Stimulated activated CD8-positive, alpha-beta memory T cell treated with anti-CD3 and anti-CD28 coated beads, Interleukin-15, amount 100 ng/mL, for 1 hour (primary cell): ENCODE results near the gene MATK.

Source experiments
- DNase-seq: peaks from one replicate; pipeline ENCODE4 v3.0.0-alpha.2; 2020; ENCODE audit warnings: low read depth

The MATK gene

GRCh38 chr19:3814648-3815047, 28.5 kb upstream of the MATK start:
- no peak for DNase-seq

DNA sequence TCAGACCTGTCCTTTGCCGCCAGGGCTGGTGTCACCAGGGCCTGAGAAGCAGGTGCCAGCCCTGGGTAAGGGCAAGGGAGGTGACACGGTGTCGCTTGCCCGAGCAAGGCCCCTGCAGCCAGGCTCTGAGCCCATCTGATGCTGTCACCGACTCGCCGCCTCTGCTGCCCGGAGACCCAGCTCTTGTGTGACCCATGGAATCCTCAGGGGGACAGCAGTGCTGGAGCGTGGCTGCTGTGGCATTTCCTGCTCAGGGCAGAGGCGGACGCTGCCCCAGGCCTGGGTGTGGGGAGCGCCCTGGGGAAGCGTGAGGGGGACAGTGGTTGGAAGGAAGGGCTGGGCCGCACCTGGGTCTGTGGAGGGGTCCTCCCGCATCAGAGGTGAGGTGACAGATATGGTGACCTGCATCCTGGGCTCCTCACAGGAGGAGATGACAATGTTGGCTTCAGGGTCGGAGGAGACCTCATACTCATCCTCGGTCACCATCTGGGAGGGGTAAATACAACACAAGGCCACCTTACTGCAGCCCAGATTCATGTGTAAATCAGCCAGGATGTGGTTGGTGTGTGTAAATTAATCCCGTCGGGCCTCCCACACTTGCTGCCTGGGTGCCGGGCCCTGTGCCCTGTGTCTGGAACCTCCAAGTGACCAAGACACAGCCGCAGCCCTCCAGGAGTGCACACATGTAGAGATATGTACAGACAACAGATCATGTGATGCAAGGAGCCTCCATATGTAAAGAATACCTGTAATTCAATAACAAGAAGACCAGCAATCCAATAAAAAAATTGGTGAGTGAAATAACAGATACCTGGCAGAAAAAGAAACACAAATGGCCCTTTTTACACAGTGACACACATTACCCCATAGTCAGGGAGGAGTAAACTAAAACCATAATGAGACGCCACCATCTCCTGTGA, 27.6 kb upstream of the MATK start:
- DNase-seq: no peak

- DNase-seq: no peak
Measured at GRCh38 chr19:3810708-3811355, 24.7 kb upstream of the MATK start.

GRCh38 chr19:3809881-3810707, 23.9 kb upstream of the MATK start:
- no peak for DNase-seq

- no peak for DNase-seq
Measured at GRCh38 chr19:3808420-3809143, 22.4 kb upstream of the MATK start.

- no peak for DNase-seq
Measured at GRCh38 chr19:3807574-3808354, 21.6 kb upstream of the MATK start.

GRCh38 chr19:3807131-3807480, 20.9 kb upstream of the MATK start:
- no peak for DNase-seq

DNA sequence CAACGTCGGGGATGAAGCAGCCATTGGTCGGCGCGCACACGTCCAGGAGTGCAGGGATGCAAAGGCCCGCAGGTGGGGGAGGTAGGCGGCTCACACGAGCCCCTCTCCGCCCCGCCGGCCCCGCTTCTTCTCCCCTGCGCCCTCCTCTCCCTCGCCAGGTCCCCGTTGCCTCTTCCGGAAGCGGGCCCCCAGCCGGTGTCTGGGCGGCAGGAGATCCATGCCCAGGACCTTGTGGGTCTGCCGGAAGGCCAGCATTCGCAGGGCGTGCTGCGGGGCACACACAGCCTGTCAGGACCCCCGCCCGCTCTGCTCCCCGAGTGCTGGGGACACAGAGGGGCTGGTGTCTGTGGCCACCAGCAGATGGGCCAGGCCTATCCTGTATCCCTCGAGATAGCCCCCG, 19.7 kb upstream of the MATK start:
- no peak for DNase-seq

DNA sequence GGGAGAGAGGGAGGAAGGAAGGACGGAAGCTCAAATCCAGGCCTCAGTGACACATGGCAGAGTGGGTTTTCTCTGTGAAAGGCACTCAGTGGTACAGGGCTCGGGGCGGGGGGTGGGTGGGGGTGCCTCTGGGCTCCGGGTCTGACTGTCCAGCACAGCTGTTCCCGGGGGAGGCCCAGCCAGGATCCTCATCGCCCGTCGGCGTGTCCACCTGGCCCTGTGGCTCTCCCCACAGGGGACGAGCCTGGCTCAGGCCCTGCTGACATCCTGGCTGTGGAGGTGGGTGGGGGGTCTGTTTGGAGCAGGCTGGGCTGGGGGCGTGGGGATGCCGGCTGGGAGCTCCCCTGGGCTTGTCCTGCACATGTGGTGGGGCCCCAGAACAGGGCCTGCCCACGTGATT, 18.2 kb upstream of the MATK start:
- DNase-seq: no peak

DNA sequence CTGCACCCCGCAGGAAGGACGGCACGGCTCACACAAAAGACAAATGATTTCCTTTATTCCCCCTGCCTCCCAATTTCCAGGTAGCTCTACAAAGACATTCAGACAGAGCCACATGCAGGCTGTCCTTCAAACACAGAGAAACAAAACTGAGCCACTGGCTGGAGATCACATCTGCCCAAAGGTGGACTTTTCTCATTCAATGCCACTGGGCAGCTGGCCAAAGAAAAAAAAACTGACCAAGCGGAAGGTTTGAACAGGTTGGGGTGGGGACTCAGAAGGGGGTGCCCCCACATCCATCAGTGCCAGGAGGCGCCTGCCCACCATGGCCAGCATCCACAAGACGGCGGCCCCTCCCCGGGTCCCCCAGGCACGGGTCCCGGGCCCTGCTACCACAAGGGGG, 17.8 kb upstream of the MATK start:
- DNase-seq: no peak

DNA sequence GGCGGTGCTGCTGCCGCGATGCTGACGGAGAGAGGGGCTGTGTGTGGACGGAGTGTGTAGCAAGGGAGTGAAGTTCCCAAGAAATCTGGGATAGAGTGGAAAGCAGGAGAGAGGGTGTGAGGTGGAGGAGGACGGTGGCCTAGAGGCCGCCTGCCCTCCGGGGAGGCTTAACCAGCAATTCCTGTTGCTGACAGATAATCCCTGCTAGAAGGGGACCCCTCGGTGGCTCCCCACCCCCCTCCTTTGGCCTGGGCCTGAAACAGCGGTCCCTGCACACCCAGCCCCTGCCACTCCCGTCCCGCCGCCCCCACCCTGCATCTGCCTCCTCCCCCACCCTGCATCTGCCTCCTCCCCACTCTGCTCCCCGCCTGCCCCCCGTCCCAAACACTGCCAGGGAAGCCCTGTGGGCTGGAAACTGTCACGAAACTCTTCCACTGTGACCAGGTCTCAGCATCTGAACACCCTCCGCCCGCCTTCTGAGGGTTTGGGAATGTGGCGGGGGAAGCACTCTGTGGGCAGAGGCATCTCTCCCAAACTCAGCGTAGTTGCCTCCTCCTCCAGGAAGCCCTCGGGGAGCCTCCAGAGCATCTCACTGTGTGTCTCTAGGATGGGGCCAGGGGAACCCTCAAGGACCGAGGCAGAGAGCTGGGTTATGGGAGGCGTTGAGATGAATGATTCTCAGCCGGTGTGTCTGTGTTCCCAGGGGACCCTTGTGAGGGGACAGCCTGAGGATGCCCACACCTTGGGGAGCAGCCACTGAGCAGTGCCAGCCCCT, 17.1 kb upstream of the MATK start:
- no peak for DNase-seq

DNA sequence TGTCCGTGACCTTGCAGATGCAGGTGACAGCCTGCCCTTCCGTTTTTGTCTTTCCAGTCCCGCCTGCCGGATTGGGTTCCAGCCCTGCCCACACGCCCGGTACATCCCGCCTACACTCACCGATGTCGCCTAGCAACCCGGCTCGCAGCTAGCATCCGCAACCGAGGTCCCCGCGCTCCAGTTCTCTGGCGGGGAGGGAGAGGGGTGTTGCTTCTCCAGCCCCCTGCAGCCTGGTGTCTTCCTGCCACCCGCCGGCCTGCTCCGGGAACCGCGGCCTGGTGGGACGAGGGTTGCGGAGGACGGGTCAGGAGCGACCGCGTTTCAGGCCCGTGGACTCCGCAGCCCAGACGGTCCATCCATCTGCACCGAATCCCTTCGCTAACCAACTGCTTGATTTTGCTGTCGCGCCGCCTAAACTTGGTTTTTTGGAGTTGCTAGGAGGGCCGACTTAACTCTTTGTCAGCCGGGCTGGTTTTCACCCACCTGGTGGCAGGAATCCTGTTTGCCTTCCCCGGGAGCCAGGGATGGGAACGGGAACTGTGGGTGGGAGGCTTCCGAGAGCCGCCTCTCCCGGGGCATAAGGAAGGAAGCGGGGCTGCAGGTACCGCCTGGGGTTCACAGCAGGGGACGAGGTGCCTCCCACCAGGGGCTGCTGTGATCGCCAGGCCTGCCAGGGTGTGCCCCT, 15.4 kb upstream of the MATK start:
- no peak for DNase-seq

DNA sequence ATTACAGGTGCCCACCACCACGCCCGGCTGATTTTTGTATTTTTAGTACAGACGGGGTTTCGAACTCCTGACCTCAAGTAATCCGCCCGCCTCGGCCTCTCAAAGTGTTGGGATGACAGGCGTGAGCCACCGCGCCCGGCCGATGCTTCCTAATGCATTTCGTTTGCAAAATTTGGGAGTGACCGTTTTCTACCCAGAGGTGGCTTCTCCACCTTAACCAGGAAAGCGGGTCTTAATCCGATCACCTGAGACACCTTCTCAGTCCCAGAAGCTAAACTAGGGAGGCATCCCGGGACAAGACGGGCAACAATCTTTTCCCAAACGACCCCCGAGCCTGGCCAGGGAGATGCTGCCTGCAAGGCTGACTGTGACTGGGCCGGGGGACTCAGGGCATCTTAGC, 14.8 kb upstream of the MATK start:
- DNase-seq: no peak

DNA sequence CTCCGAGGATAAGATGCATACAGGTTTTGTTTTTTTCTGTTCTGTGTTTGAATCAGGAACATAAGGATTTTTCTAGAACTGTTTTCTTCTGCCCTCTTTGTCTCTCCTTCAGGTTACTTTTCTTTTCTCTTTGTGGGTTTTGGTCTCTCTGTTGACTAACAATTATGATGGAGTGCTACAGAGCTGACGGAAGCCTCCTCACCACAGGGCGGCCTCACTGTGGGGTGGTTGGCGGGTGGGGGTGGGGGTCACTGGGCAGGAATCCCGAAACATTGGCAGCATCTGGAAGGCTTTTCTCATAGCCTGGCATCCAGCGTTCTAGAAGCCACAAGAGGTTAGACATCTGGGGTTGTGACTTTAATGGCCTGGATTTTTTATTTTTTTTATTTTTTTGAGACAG, 12.0 kb upstream of the MATK start:
- no peak for DNase-seq

GRCh38 chr19:3796358-3796757, 10.2 kb upstream of the MATK start:
- DNase-seq: no peak

GRCh38 chr19:3793799-3794198, 7.6 kb upstream of the MATK start:
- DNase-seq: no peak

DNA sequence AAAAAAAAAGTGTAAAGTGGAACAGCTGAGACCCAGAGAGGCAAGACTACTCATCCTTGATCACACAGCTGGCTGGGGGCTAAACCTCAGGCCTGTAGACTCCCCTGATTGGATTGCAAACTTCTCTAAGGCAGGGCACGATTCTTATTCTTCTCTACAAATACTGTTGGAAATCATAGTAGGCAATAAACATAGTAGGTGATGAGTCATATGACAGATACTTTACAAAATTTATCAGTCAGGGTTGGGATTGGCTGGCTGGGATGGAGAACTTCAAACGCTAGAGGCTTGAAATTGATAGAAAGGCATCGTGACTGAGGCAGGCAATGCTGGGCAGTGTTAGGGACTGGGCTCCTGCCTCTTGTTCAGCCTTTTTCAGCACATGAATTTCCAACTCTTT, 5.9 kb upstream of the MATK start:
- no peak for DNase-seq

- DNase-seq: no peak
Measured at GRCh38 chr19:3790941-3791340, 4.8 kb upstream of the MATK start.

DNA sequence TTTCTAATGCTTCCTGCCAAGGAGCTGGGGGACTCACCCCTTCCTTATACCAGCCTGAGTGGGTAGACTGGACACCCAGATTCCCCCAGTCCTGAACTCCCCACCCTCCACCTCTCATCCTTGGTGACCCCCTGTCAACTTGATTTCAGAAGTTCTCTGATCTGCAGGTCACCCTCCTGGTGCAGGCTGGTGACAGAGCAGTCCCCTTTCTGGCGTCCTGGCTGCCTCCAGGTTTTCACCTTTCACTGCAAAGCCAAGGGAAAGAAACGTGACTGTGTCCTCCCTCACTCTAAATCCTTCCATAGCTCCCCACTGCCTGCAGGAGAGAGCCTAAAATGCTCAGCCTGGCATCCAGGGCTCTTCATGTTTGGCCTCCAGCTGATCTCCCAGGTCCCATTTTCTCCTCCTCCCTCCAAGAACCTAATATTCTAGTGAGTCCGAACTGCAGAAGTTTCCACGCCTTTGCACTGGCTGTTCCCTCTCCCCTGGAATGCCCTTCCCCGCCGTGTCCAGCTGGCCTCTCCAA, 4.1 kb upstream of the MATK start:
- DNase-seq: no peak
